H1 (cell line): Measurements from ENCODE around the gene SLC13A5. TPM values are rescaled to one million over a fixed set of nuclear protein-coding genes. Genes with fewer than 3 reads are reported as not detected.

Experiments used
- FOSL1 ChIP-seq: IDR thresholded peaks from 2 replicates; pipeline ENCODE4 v1.6.1; 2011; ENCODE audit warnings: mild to moderate bottlenecking, low read depth, low read length, moderate library complexity; ENCODE audit not compliant: insufficient read depth
- GTF2F1 ChIP-seq: IDR thresholded peaks from 2 replicates; pipeline ENCODE4 v1.6.1; 2012; ENCODE audit warnings: low read depth, low read length, improper control_type of control experiment, borderline replicate concordance
- JUND ChIP-seq: IDR thresholded peaks from 2 replicates; pipeline ENCODE4 v1.6.1; 2011; ENCODE audit warnings: mild to moderate bottlenecking, improper control_type of control experiment, low read length
- KDM1A ChIP-seq: fragments of 200-600, 300-600 bp; sonication (generic); IDR thresholded peaks from 2 replicates; pipeline ENCODE4 v1.7.1; 2016; ENCODE audit warnings: mild to moderate bottlenecking, low read length, borderline replicate concordance
- POLR2A ChIP-seq, 2 experiments: IDR thresholded peaks; 1 replicate in 1 of 2; 2 replicates in 1 of 2; pipeline ENCODE4 v1.6.1; 2011; ENCODE audit warnings: low read depth in 2 of 2, low read length in 2 of 2, mild to moderate bottlenecking in 2 of 2; ENCODE audit errors: control extremely low read depth in 1 of 2
- TAF7 ChIP-seq: optimal IDR thresholded peaks from 2 replicates; pipeline ENCODE3; 2011; ENCODE audit warnings: low read depth, mild to moderate bottlenecking, inconsistent platforms, low read length, moderate library complexity, borderline replicate concordance
- polyA plus RNA-seq, 7 experiments: library from polyadenylated mRNA; depleted of rRNA in 3 of 7; stranded (reverse) in 5 of 7; unstranded in 2 of 7; fragments of >200 nt in 5 of 7; fragments of 200-250 nt in 2 of 7; gene quantifications; 1 replicate in 5 of 7; 2 replicates in 1 of 7; 4 replicates in 1 of 7; pipeline versions ENCODE4 v1.2.1 to v1.2.3, GENCODE V29; 2011 to 2013; ENCODE audit warnings: missing spikeins in 2 of 7, mixed read lengths in 2 of 7
- total RNA-seq: library from RNA; stranded (reverse); fragmentation: NEBNext Ultra II Directional; extraction: Animal tissue kit (Norgen Biotek cat#: 25700); gene quantifications from 2 replicates; pipeline ENCODE4 v1.2.1, GENCODE V29; 2021
- TF ChIP-seq, protein P1 (sequence below): fragments of 300-600 bp; sonication (generic); IDR thresholded peaks from 2 replicates; pipeline ENCODE4 v1.7.1; 2012; ENCODE audit warnings: low read length, moderate library complexity, mild to moderate bottlenecking, inconsistent platforms; ENCODE audit not compliant: insufficient replicate concordance
- TF ChIP-seq, protein P2 (sequence below): IDR thresholded peaks from 2 replicates; pipeline ENCODE4 v1.6.1; 2012; ENCODE audit warnings: inconsistent platforms

Gene SLC13A5
- total and polyA plus RNA-seq, 2 of the 8 experiments (the other 6 are each of a cell fraction or from before 2014, with no cell fraction given) = 2.1 to 2.6 TPM

DNA sequence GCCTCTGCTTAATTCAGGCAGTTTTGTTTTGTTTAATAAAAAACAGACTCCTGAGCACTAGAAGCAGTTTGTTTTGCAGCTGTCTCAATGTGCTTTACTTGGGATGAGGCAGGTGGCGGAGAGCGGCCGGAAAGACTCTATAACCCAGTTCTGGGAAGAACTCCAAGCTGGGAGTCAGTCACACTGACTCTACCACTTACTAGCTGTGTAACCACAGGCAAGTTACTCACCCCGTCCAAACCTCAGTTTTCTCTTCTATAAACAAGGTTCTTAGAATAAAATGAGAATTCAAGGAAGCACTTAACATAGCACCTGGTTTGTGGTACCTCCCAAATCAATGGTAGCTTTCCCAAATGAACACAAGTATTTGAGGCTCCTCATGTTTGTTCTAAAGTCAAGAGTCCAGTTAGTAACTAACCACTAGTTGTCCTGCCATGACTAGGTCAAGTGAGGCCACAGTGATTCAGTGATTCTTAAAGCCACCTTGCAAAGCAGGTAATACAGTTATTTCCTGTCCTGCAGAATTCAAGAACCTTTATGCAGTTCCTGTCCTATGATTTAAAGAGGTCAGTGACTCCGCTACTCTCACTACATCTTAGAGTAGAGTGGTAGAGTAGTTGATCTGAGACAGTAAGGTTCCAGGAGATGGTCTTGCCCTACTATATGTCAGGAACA lies 69.6 kb downstream of the SLC13A5 start (continued):
- TF ChIP-seq, protein P1, sequence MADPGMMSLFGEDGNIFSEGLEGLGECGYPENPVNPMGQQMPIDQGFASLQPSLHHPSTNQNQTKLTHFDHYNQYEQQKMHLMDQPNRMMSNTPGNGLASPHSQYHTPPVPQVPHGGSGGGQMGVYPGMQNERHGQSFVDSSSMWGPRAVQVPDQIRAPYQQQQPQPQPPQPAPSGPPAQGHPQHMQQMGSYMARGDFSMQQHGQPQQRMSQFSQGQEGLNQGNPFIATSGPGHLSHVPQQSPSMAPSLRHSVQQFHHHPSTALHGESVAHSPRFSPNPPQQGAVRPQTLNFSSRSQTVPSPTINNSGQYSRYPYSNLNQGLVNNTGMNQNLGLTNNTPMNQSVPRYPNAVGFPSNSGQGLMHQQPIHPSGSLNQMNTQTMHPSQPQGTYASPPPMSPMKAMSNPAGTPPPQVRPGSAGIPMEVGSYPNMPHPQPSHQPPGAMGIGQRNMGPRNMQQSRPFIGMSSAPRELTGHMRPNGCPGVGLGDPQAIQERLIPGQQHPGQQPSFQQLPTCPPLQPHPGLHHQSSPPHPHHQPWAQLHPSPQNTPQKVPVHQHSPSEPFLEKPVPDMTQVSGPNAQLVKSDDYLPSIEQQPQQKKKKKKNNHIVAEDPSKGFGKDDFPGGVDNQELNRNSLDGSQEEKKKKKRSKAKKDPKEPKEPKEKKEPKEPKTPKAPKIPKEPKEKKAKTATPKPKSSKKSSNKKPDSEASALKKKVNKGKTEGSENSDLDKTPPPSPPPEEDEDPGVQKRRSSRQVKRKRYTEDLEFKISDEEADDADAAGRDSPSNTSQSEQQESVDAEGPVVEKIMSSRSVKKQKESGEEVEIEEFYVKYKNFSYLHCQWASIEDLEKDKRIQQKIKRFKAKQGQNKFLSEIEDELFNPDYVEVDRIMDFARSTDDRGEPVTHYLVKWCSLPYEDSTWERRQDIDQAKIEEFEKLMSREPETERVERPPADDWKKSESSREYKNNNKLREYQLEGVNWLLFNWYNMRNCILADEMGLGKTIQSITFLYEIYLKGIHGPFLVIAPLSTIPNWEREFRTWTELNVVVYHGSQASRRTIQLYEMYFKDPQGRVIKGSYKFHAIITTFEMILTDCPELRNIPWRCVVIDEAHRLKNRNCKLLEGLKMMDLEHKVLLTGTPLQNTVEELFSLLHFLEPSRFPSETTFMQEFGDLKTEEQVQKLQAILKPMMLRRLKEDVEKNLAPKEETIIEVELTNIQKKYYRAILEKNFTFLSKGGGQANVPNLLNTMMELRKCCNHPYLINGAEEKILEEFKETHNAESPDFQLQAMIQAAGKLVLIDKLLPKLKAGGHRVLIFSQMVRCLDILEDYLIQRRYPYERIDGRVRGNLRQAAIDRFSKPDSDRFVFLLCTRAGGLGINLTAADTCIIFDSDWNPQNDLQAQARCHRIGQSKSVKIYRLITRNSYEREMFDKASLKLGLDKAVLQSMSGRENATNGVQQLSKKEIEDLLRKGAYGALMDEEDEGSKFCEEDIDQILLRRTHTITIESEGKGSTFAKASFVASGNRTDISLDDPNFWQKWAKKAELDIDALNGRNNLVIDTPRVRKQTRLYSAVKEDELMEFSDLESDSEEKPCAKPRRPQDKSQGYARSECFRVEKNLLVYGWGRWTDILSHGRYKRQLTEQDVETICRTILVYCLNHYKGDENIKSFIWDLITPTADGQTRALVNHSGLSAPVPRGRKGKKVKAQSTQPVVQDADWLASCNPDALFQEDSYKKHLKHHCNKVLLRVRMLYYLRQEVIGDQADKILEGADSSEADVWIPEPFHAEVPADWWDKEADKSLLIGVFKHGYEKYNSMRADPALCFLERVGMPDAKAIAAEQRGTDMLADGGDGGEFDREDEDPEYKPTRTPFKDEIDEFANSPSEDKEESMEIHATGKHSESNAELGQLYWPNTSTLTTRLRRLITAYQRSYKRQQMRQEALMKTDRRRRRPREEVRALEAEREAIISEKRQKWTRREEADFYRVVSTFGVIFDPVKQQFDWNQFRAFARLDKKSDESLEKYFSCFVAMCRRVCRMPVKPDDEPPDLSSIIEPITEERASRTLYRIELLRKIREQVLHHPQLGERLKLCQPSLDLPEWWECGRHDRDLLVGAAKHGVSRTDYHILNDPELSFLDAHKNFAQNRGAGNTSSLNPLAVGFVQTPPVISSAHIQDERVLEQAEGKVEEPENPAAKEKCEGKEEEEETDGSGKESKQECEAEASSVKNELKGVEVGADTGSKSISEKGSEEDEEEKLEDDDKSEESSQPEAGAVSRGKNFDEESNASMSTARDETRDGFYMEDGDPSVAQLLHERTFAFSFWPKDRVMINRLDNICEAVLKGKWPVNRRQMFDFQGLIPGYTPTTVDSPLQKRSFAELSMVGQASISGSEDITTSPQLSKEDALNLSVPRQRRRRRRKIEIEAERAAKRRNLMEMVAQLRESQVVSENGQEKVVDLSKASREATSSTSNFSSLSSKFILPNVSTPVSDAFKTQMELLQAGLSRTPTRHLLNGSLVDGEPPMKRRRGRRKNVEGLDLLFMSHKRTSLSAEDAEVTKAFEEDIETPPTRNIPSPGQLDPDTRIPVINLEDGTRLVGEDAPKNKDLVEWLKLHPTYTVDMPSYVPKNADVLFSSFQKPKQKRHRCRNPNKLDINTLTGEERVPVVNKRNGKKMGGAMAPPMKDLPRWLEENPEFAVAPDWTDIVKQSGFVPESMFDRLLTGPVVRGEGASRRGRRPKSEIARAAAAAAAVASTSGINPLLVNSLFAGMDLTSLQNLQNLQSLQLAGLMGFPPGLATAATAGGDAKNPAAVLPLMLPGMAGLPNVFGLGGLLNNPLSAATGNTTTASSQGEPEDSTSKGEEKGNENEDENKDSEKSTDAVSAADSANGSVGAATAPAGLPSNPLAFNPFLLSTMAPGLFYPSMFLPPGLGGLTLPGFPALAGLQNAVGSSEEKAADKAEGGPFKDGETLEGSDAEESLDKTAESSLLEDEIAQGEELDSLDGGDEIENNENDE = no peak
- TF ChIP-seq, protein P2, sequence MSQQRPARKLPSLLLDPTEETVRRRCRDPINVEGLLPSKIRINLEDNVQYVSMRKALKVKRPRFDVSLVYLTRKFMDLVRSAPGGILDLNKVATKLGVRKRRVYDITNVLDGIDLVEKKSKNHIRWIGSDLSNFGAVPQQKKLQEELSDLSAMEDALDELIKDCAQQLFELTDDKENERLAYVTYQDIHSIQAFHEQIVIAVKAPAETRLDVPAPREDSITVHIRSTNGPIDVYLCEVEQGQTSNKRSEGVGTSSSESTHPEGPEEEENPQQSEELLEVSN = no peak
- no peak for TF ChIP-seq GTF2F1
- no peak for TF ChIP-seq FOSL1
- TF ChIP-seq POLR2A (IDR thresholded peaks at IDR 0.05; ENCODE audit: control extremely low read depth in 1 of 2, low read depth in 2 of 2, low read length in 2 of 2) = no peak; a peak in 1 of 3 replicates
- no peak for TF ChIP-seq JUND
- no peak for TF ChIP-seq KDM1A
- no peak for TF ChIP-seq TAF7
